ENCODE results near the gene NEFH. TPM values are rescaled to one million over a fixed set of nuclear protein-coding genes. Genes with fewer than 3 reads are reported as not detected.
A peak's percentile ranks its signal among the peaks of the same experiment; 100 is the strongest.

NEFH gene
- total RNA-seq, 1 experiment from 2014 or later: 5.7 TPM

- Histone ChIP-seq H3K79me1 (ENCODE audit: insufficient read depth, low read depth, low read length, poor library complexity, severe bottlenecking) (no peaks in the 10 kb centered on the region), H2BK12ac (ENCODE audit: insufficient read length, low read depth, low read length) (no peak overlapping the region), H3K18ac (ENCODE audit: insufficient read length, low read depth, low read length) (peak overlapping the region; percentile 45), H3K9me3 (ENCODE audit: control insufficient read depth, low read depth, low read length) (no peaks in the 10 kb centered on the region), H4K91ac (ENCODE audit: insufficient read length, low read depth, low read length) (no peak overlapping the region), H3K4me2 (ENCODE audit: insufficient read depth, insufficient read length, low read length) (peak overlapping the region; percentile 70), H3K4ac (ENCODE audit: low read depth, low read length) (no peak overlapping the region), H3K23ac (ENCODE audit: insufficient read length, low read depth, low read length) (no peak overlapping the region), H2BK5ac (ENCODE audit: insufficient read length, low read length) (no peak overlapping the region), H2BK20ac (ENCODE audit: low read depth, low read length, poor library complexity, severe bottlenecking) (no peak overlapping the region), H3K23me2 (ENCODE audit: insufficient read length, low read depth, low read length, poor library complexity, severe bottlenecking) (peaks cover 6% of the 10 kb centered on the region), H4K8ac (replicated peaks; ENCODE audit: insufficient read length, low read depth, low read length) (no peak overlapping the region), H3K56ac (ENCODE audit: insufficient read length, low read depth, low read length) (no peak overlapping the region), H3T11ph (ENCODE audit: low read length) (no peak overlapping the region), H3K27me3 (ENCODE audit: insufficient read depth, low read length) (no peaks in the 10 kb centered on the region; the same call in 1 of the 2 replicates), H3K27ac (ENCODE audit: insufficient read length, low read depth, low read length) (no peak overlapping the region), H3K9ac (ENCODE audit: extremely low read depth, insufficient read length, low read length) (no peak overlapping the region), H3K79me2 (ENCODE audit: insufficient read depth, low read length) (no peaks in the 10 kb centered on the region), H2BK120ac (ENCODE audit: low read depth, low read length, poor library complexity, severe bottlenecking) (no peak overlapping the region), H4K5ac (ENCODE audit: insufficient read length, low read depth, low read length) (no peak overlapping the region), H3K4me1 (ENCODE audit: insufficient read depth, low read length) (no peaks in the 10 kb centered on the region), H2AFZ (ENCODE audit: low read length) (no peak overlapping the region), H2AK5ac (ENCODE audit: insufficient read length, low read length) (no peak overlapping the region), H3K14ac (ENCODE audit: insufficient read depth, low read length) (no peak overlapping the region; the same call in 1 of the 2 replicates), H2BK15ac (ENCODE audit: low read depth, low read length) (no peak overlapping the region), H4K20me1 (ENCODE audit: control insufficient read depth, insufficient read depth, insufficient read length) (no peaks in the 10 kb centered on the region)
- Mint-ChIP-seq H3K9me3 (no peaks in the 10 kb centered on the region), H3K4me3 (peak overlapping the region; percentile 76 to 79), H3K4me1 (peaks cover 9 to 13% of the 10 kb centered on the region in 2 experiments), H3K27ac (peak overlapping the region in 2 of 3 experiments; percentile 10 to 26; a peak in 2 of 7 replicates), H3K36me3 (ENCODE audit: insufficient read depth in 1 of 3, low read depth in 3 of 3) (no peaks in the 10 kb centered on the region), H3K27me3 (ENCODE audit: low read depth) (peaks cover 67% of the 10 kb centered on the region)
- no CpG with 5 or more reads among the region's 54 CpGs for WGBS (ENCODE audit: extremely low coverage, insufficient read length, low lambda C conversion rate)
- DNase-seq: peak; percentile 92
- TF ChIP-seq, protein P1, sequence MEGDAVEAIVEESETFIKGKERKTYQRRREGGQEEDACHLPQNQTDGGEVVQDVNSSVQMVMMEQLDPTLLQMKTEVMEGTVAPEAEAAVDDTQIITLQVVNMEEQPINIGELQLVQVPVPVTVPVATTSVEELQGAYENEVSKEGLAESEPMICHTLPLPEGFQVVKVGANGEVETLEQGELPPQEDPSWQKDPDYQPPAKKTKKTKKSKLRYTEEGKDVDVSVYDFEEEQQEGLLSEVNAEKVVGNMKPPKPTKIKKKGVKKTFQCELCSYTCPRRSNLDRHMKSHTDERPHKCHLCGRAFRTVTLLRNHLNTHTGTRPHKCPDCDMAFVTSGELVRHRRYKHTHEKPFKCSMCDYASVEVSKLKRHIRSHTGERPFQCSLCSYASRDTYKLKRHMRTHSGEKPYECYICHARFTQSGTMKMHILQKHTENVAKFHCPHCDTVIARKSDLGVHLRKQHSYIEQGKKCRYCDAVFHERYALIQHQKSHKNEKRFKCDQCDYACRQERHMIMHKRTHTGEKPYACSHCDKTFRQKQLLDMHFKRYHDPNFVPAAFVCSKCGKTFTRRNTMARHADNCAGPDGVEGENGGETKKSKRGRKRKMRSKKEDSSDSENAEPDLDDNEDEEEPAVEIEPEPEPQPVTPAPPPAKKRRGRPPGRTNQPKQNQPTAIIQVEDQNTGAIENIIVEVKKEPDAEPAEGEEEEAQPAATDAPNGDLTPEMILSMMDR (conservative IDR thresholded peaks at IDR 0.05): peak; percentile 100
Measured at GRCh38 chr22:29470159-29470855, 9.7 kb upstream of the NEFH start.
